GM13977 (cell line): ENCODE results near the gene NAT9.

Experiments
- DNase-seq: peaks from one replicate; pipeline ENCODE4 v3.0.0; 2012; ENCODE audit warnings: low spot score
- CTCF ChIP-seq: IDR thresholded peaks from 2 replicates; pipeline ENCODE4 v1.5.1; 2012; ENCODE audit warnings: mild to moderate bottlenecking, control low read depth; ENCODE audit not compliant: insufficient read depth; ENCODE audit errors: extremely low read depth, missing control alignments
- in situ Hi-C: fragments of 300-500 bp; cut with MboI; formaldehyde crosslinking; loops from one replicate; pipeline ENCODE4 v1.12.0; 2022; ENCODE audit warnings: low sequenced_read_pairs, low pct_unique_long_range_greater_than_20kb, mixed read lengths, inconsistent platforms; ENCODE audit not compliant: unreplicated experiment

The NAT9 gene

GRCh38 chr17:74744349-74744713 is 31.8 kb downstream of the NAT9 start:
- no peak for DNase-seq
- no peak for TF ChIP-seq CTCF
- in situ Hi-C loops, result loop anchor here (10.0 kb wide), 1 partner anchor 120 kb away; no protein-coding TSS in a partner anchor

GRCh38 chr17:74743755-74744154 is 32.4 kb downstream of the NAT9 start:
- in situ Hi-C loops, result loop anchor here (10.0 kb wide), 1 partner anchor 121 kb away; no protein-coding TSS in a partner anchor
- no peak for DNase-seq
- TF ChIP-seq CTCF, result no peak

DNA sequence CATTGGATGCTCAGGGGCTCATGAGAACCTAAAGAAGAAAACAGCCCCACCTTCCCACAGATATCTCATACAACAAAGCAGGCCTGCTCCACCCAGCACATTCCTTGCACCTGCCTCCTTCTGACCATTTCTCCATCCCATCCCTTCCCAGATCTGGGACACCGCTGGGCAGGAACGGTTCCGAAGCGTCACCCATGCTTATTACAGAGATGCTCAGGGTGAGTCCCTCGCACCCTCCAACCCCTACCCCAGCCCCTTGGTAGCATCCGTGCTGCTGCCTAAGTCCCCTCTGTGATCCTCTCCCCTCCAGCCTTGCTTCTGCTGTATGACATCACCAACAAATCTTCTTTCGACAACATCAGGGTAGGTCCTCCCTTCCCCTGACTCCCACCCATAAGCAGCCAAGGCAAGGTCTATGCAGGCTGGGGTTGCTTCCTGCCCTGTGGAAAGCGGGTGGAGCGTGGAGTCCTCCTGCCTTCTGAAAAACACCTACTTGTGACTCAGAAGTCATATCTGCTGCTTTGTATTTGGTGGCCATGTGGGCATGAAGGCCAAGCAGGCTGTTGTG is 33.1 kb downstream of the NAT9 start:
- no peak for TF ChIP-seq CTCF
- no peak for DNase-seq
- in situ Hi-C loops, result loop anchor here (10.0 kb wide), 1 partner anchor 122 kb away; no protein-coding TSS in a partner anchor

- no peak for DNase-seq
- in situ Hi-C loops, result loop anchor here (10.0 kb wide), 1 partner anchor 123 kb away; no protein-coding TSS in a partner anchor
- TF ChIP-seq CTCF, result no peak
These were observed 34.0 kb downstream of the NAT9 start for GRCh38 chr17:74742153-74742515.

DNA sequence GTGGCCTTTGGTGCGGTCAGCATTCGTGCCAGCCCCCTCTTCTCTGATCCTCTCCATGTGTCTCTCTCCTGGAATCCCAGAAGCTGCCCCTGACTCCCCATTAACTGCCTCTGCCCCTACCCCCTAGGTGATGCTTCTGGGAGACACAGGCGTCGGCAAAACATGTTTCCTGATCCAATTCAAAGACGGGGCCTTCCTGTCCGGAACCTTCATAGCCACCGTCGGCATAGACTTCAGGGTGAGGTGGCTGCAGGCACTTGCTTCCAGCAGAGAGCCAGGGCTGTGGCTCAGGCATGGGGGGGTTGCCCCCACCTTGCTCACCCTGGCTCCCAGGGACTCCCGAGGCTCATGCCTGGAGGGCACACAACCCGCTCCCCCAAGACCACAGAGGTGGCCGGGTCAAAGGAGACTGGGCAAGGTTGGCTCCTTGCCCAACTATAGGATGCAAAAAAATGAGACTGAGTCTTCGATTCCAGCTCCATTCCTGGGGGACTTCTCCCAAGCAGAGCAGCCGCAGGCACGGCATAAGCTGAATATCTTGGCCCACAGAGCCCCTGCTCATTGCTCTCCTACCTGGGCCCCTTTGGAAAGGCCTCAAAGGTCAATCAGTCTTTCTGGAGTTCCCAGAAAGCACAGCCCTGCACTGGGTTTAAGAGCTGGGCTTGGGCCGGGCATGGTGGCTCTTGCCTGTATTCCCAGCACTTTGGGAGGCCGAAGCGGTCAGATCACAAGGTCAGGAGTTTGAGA is 35.3 kb downstream of the NAT9 start:
- DNase-seq, result no peak
- TF ChIP-seq CTCF, result no peak
- in situ Hi-C loops, result loop anchor here (10.0 kb wide), 1 partner anchor 124 kb away; no protein-coding TSS in a partner anchor

- in situ Hi-C loops, result loop anchor here (10.0 kb wide), 1 partner anchor 125 kb away; no protein-coding TSS in a partner anchor
- no peak for TF ChIP-seq CTCF
- DNase-seq, result no peak
These were observed 36.0 kb downstream of the NAT9 start for GRCh38 chr17:74740173-74740572.
